ENCODE results near the gene IGLL5.

DNA sequence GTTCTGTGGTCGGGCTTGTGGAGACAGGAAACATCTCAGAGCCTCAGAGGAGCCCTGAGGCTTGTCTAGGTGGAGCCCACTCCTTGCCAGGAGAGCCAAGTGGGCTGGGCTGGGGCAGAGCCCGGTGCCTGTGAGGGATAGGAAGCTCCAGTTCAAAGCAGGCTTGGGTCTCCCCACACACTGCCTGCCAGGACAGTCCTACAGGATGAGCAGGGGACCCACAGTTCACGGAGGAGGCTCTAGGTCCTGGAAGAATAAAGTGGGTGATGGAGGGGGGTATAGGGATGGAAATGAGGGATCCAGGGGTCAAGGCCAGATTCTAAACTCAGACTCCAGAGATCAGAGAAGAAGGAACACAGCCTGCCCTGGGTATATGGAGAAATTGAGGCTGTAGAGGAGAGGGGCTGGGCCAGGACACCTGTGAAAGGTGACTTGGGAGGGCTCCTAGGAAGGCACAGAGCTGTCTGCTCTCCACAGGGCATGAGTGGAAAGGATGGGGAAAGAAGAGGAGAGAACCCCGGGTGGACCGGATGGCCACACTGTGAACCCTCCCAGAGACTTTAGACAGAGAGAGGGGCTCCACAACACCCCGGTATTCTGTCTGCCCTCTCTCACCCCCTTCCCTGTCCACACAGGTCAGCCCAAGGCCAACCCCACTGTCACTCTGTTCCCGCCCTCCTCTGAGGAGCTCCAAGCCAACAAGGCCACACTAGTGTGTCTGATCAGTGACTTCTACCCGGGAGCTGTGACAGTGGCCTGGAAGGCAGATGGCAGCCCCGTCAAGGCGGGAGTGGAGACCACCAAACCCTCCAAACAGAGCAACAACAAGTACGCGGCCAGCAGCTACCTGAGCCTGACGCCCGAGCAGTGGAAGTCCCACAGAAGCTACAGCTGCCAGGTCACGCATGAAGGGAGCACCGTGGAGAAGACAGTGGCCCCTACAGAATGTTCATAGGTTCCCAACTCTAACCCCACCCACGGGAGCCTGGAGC is 7.4 kb downstream of the IGLL5 start:
- TF ChIP-seq CTCF (IDR thresholded peaks at IDR 0.05; ENCODE audit: low read depth, low read length) (no peak), POLR2A (IDR thresholded peaks at IDR 0.05; ENCODE audit: extremely low read depth, insufficient read length) (no peak), MAX (IDR thresholded peaks at IDR 0.05; ENCODE audit: low read depth, low read length) (no peak)
